Measurements from ENCODE around the gene FBXW2. TPM values are rescaled to one million over a fixed set of nuclear protein-coding genes. Genes with fewer than 3 reads are reported as not detected.

The FBXW2 gene
- total RNA-seq (2022; extraction: Qiagen RNA extraction): 36.6 to 42.2 TPM (median 41.8 TPM) in 5 replicates

GRCh38 chr9:120792898-120793765 lies at the start of gene FBXW2:
FBXW2 (minus strand) TSS chr9:120793416; CDS start chr9:120788258, 5,158 bp downstream.

GRCh38 chr9:120714088-120714845 lies 78.9 kb downstream of the FBXW2 start, which contains the start of gene MEGF9:
MEGF9 (minus strand) TSS chr9:120714470; CDS start chr9:120714358, 112 bp downstream.

Other genes with a start within 250 kb of the FBXW2 start
- gene CDK5RAP2, start 213.2 kb downstream of the FBXW2 start, total RNA-seq (2022; extraction: Qiagen RNA extraction): 28.8 to 31.4 TPM (median 29.3 TPM) in 5 replicates
- gene MEGF9, start 78.9 kb downstream of the FBXW2 start, total RNA-seq (2022; extraction: Qiagen RNA extraction): 19.9 to 27.6 TPM (median 24.7 TPM) in 5 replicates
- gene PSMD5, start 49.5 kb upstream of the FBXW2 start, total RNA-seq (2022; extraction: Qiagen RNA extraction): 27.3 to 39.2 TPM (median 28.9 TPM) in 5 replicates
- 91.6 to 138 TPM (median 126 TPM) in 5 replicates for gene PHF19, start 83.8 kb upstream of the FBXW2 start, total RNA-seq (2022; extraction: Qiagen RNA extraction)
- 3.8 to 7.2 TPM (median 4.7 TPM) in 5 replicates for gene TRAF1, start 133.4 kb upstream of the FBXW2 start, total RNA-seq (2022; extraction: Qiagen RNA extraction)

Measured in A549 treated with CORT108297 at 1 μM for 4 hours (cell line).